PC-3 (cell line): Measurements from ENCODE around the gene LRRTM2. TPM values are rescaled to one million over a fixed set of nuclear protein-coding genes. Genes with fewer than 3 reads are reported as not detected.
"Not testable (repeated sequence)": the region's sequence is repeated elsewhere in the genome, so short reads cannot be mapped to it uniquely, and the experiment has no call there.

Experiments
- ATAC-seq: fragments of 200-7000 bp; cut with Tn5 transposase; 2 replicates; pipeline ENCODE4 v1.9.1; 2020; ENCODE audit warnings: mild to moderate bottlenecking, moderate library complexity
- BruUV-seq: library from RNA; stranded (reverse); fragments of 400-500 nt; replicated peaks from 2 replicates; lab custom pipeline; 2021; lab: Mats Ljungman, UMichigan
- CTCF ChIA-PET: fragments of 300-600 bp; sonication (Branson Sonifier 250); formaldehyde crosslinking; loops from one replicate; lab custom pipeline; 2022; ENCODE audit warnings: antibody characterized with exemption; lab: Charles Lee
- POLR2A ChIA-PET: fragments of 300-600 bp; sonication (Branson Sonifier 250); formaldehyde crosslinking; loops from one replicate; lab custom pipeline; 2022; ENCODE audit warnings: antibody characterized with exemption; ENCODE audit not compliant: unreplicated experiment; lab: Charles Lee
- DNase-seq: peaks from one replicate; pipeline ENCODE4 v3.0.0-alpha.2; 2015
- H2AFZ ChIP-seq: fragments of 300-600 bp; sonication (generic); 2 replicates; pipeline ENCODE4 v1.6.0; 2016; ENCODE audit warnings: antibody characterized with exemption, low read length
- H3F3A ChIP-seq: fragments of 300-600 bp; sonication (generic); one replicate; pipeline ENCODE4 v1.6.0; 2017; ENCODE audit warnings: antibody characterized with exemption, low read length, control low read depth, mild to moderate bottlenecking; ENCODE audit not compliant: unreplicated experiment
- H3K27ac ChIP-seq: fragments of 300-600 bp; sonication (generic); 2 replicates; pipeline ENCODE4 v1.5.1; 2016; ENCODE audit warnings: mild to moderate bottlenecking, low read length
- H3K27me3 ChIP-seq: fragments of 300-600 bp; sonication (generic); 2 replicates; pipeline ENCODE4 v1.6.1; 2016; ENCODE audit warnings: low read length, mixed read lengths
- H3K36me3 ChIP-seq: fragments of 300-600 bp; sonication (generic); 2 replicates; pipeline ENCODE4 v1.6.1; 2016; ENCODE audit warnings: low read depth, mixed run types, low read length, mixed read lengths
- H3K4me1 ChIP-seq: fragments of 300-600 bp; sonication (generic); 2 replicates; pipeline ENCODE4 v1.5.1; 2016; ENCODE audit warnings: low read length; ENCODE audit not compliant: insufficient read depth
- H3K4me2 ChIP-seq: fragments of 300-600 bp; sonication (generic); 2 replicates; pipeline ENCODE4 v1.6.0; 2016; ENCODE audit warnings: low read length
- H3K4me3 ChIP-seq: fragments of 300-600 bp; sonication (generic); 2 replicates; pipeline ENCODE4 v1.5.1; 2016; ENCODE audit warnings: mild to moderate bottlenecking, low read length, mixed read lengths
- H3K79me2 ChIP-seq: fragments of 300-600 bp; sonication (generic); 2 replicates; pipeline ENCODE4 v1.6.1; 2017; ENCODE audit warnings: low read length, mixed read lengths
- H3K9ac ChIP-seq: fragments of 300-600 bp; sonication (generic); 2 replicates; pipeline ENCODE4 v1.6.0; 2016; ENCODE audit warnings: mild to moderate bottlenecking, low read length
- H3K9me2 ChIP-seq: fragments of 300-600 bp; sonication (generic); replicated peaks from 2 replicates; pipeline ENCODE4 v1.6.1; 2016; ENCODE audit warnings: mixed run types, low read length, mixed read lengths
- H3K9me3 ChIP-seq: fragments of 300-600 bp; sonication (generic); 2 replicates; pipeline ENCODE4 v1.6.1; 2016; ENCODE audit warnings: low read length, mixed read lengths
- H4K20me1 ChIP-seq: fragments of 300-600 bp; sonication (generic); 2 replicates; pipeline ENCODE4 v1.6.1; 2016; ENCODE audit warnings: low read length, mixed read lengths
- CTCF ChIP-seq: fragments of 300-600 bp; sonication (generic); conservative IDR thresholded peaks from 2 replicates; pipeline ENCODE4 v1.5.1; 2017; ENCODE audit warnings: antibody characterized with exemption, low read depth, mild to moderate bottlenecking, low read length
- EZH2 ChIP-seq: fragments of 300-600 bp; sonication (generic); IDR thresholded peaks from one replicate; pipeline ENCODE4 v1.6.1; 2017; ENCODE audit warnings: antibody characterized with exemption, mild to moderate bottlenecking, low read length; ENCODE audit not compliant: unreplicated experiment
- EZH2phosphoT487 ChIP-seq: fragments of 300-600 bp; sonication (generic); IDR thresholded peaks from 2 replicates; pipeline ENCODE4 v1.6.1; 2018; ENCODE audit warnings: mild to moderate bottlenecking, antibody characterized with exemption, low read length, borderline replicate concordance
- intact Hi-C: fragments of 100-400 bp; cut with micrococcal nuclease; formaldehyde crosslinking; loops from 2 replicates; pipeline ENCODE4 v1.9.0; 2023
- total RNA-seq: library from RNA; depleted of rRNA; stranded (reverse); fragments of >200 nt; gene quantifications from 2 replicates; pipeline ENCODE4 v1.2.3, GENCODE V29; 2014

LRRTM2 gene
- total RNA-seq, 1 experiment from 2014 or later = not detected

- no TSS peak for BruUV-seq
- POLR2A ChIA-PET = no interaction called here
- CTCF ChIA-PET = no interaction called here
Measured at GRCh38 chr5:138840103-138840502, 35.0 kb downstream of the LRRTM2 start.

GRCh38 chr5:138837160-138837559 is 38.0 kb downstream of the LRRTM2 start:
- Histone ChIP-seq H3K79me2 (no peaks in the 10 kb centered on the region), H3K9me3 (no peaks in the 10 kb centered on the region), H3K27me3 (no peaks in the 10 kb centered on the region), H3F3A (no peaks in the 10 kb centered on the region), H4K20me1 (no peaks in the 10 kb centered on the region), H3K4me2 (no peak overlapping the region), H3K4me3 (no peak overlapping the region), H3K9me2 (no peaks in the 10 kb centered on the region), H3K4me1 (no peaks in the 10 kb centered on the region), H2AFZ (no peak overlapping the region), H3K27ac (no peak overlapping the region), H3K9ac (no peak overlapping the region), H3K36me3 (no peaks in the 10 kb centered on the region)
- DNase-seq (no peak), ATAC-seq (no peak)
- CTCF ChIA-PET = no interaction called here
- TF ChIP-seq EZH2 (no peak), CTCF (no peak), EZH2phosphoT487 (no peak)
- POLR2A ChIA-PET = no interaction called here
- intact Hi-C loops = no loop called here
- no TSS peak for BruUV-seq

More at GRCh38 chr5:138840103-138840502, 35.0 kb downstream of the LRRTM2 start:
- no peaks in the 10 kb centered on the region for H3K27me3 ChIP-seq
- no peak overlapping the region for H3K4me2 ChIP-seq
- H3K27ac ChIP-seq = no peak overlapping the region
- H3K4me3 ChIP-seq = no peak overlapping the region
- H4K20me1 ChIP-seq = no peaks in the 10 kb centered on the region
- H2AFZ ChIP-seq = no peak overlapping the region
- DNase-seq (no peak), ATAC-seq (no peak)
- no peak for TF ChIP-seq EZH2
- no peak for TF ChIP-seq CTCF
- TF ChIP-seq EZH2phosphoT487 = no peak
- no peaks in the 10 kb centered on the region for H3K79me2 ChIP-seq
- no peaks in the 10 kb centered on the region for H3K9me2 ChIP-seq
- H3K9ac ChIP-seq = no peak overlapping the region
- intact Hi-C loops = no loop called here
- H3K4me1 ChIP-seq = no peaks in the 10 kb centered on the region
- H3K9me3 ChIP-seq = no peaks in the 10 kb centered on the region
- no peaks in the 10 kb centered on the region for H3F3A ChIP-seq
- H3K36me3 ChIP-seq = no peaks in the 10 kb centered on the region

- H2AFZ ChIP-seq, H3K9me2 ChIP-seq, BruUV-seq, POLR2A ChIA-PET, H3K27ac ChIP-seq, H3K9me3 ChIP-seq, DNase-seq, H3K4me3 ChIP-seq, H4K20me1 ChIP-seq, H3K27me3 ChIP-seq, H3F3A ChIP-seq, H3K4me2 ChIP-seq, CTCF ChIA-PET, H3K36me3 ChIP-seq, H3K79me2 ChIP-seq, H3K9ac ChIP-seq, ATAC-seq, intact Hi-C loops, H3K4me1 ChIP-seq: not testable (repeated sequence)
Measured at GRCh38 chr5:138834853-138835252, 40.3 kb downstream of the LRRTM2 start.
